Adrenal gland (tissue), 5 donors: ENCODE data around the gene TMEM31.

ENCODE experiments used
- POLR2A ChIP-seq, 2 donors: fragments of 450-650 bp; IDR thresholded peaks; one replicate each; pipeline ENCODE4 v1.6.1; 2017; ENCODE audit warnings: antibody characterized with exemption in 2 of 2, mild to moderate bottlenecking in 2 of 2, moderate library complexity in 1 of 2
- TF ChIP-seq, protein P1 (sequence below), 6 experiments: fragments of 450-650 bp in 4 of 6; fragments of 200-600 bp in 2 of 6; sonication (generic) in 1 of 6; IDR thresholded peaks; 1 replicate in 5 of 6; 2 replicates in 1 of 6; pipeline versions ENCODE4 v1.5.1 to v1.8.0; 2016 to 2021; ENCODE audit warnings: antibody characterized with exemption in 6 of 6, mild to moderate bottlenecking in 2 of 6, moderate library complexity in 1 of 6
- donor health status: DM: no; HTN: no; CAD: no.

DNA sequence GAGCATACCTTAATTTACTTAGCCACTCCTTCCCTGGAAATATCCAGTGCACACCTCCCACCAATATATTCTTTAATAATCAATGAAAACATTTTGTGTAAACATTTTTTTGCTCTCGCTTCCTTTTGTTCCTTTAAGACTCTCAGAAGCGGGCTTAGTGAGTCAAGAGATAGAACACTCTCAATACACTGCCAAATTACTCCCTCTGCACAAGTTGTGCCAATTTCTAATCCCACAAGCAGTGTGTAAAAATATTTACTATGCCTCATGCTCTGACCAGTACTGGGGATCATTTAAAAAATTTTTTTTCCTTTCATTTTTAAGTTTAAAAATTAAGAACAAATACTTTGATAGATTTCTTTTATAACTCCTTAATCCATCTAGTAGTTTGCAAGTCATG lies 29.3 kb upstream of the TMEM31 start:
- TF ChIP-seq, protein P1, sequence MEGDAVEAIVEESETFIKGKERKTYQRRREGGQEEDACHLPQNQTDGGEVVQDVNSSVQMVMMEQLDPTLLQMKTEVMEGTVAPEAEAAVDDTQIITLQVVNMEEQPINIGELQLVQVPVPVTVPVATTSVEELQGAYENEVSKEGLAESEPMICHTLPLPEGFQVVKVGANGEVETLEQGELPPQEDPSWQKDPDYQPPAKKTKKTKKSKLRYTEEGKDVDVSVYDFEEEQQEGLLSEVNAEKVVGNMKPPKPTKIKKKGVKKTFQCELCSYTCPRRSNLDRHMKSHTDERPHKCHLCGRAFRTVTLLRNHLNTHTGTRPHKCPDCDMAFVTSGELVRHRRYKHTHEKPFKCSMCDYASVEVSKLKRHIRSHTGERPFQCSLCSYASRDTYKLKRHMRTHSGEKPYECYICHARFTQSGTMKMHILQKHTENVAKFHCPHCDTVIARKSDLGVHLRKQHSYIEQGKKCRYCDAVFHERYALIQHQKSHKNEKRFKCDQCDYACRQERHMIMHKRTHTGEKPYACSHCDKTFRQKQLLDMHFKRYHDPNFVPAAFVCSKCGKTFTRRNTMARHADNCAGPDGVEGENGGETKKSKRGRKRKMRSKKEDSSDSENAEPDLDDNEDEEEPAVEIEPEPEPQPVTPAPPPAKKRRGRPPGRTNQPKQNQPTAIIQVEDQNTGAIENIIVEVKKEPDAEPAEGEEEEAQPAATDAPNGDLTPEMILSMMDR (IDR thresholded peaks at IDR 0.05): no peak
- TF ChIP-seq POLR2A (IDR thresholded peaks at IDR 0.05): no peak
